KMS-11 (cell line): Measurements from ENCODE around the gene NCOA1.

Source experiments
- H2AFZ ChIP-seq: fragments of 200-600 bp; sonication (generic); 2 replicates; pipeline ENCODE4 v1.6.1; 2016; ENCODE audit warnings: antibody characterized with exemption, mixed run types, low read depth
- H3K27ac ChIP-seq: fragments of 200-600 bp; sonication (generic); 2 replicates; pipeline ENCODE4 v1.6.1; 2016; ENCODE audit warnings: mild to moderate bottlenecking, mixed run types
- H3K27me3 ChIP-seq: fragments of 200-600 bp; sonication (generic); 2 replicates; pipeline ENCODE4 v1.6.1; 2017; ENCODE audit warnings: mild to moderate bottlenecking, low read depth, mixed run types, moderate library complexity; ENCODE audit not compliant: insufficient read depth
- H3K36me3 ChIP-seq: fragments of 200-600 bp; sonication (generic); 2 replicates; pipeline ENCODE4 v1.6.1; 2017; ENCODE audit warnings: mild to moderate bottlenecking, mixed run types; ENCODE audit not compliant: insufficient read depth
- H3K4me1 ChIP-seq: fragments of 200-600 bp; sonication (generic); 2 replicates; pipeline ENCODE4 v1.6.1; 2016; ENCODE audit warnings: mild to moderate bottlenecking, low read depth, mixed run types; ENCODE audit not compliant: poor library complexity, severe bottlenecking
- H3K4me2 ChIP-seq: fragments of 200-600 bp; sonication (generic); 2 replicates; pipeline ENCODE4 v1.7.0; 2016; ENCODE audit warnings: mild to moderate bottlenecking, mixed run types
- H3K4me3 ChIP-seq: fragments of 200-600 bp; sonication (generic); IDR thresholded peaks from 2 replicates; pipeline ENCODE4 v1.6.1; 2017; ENCODE audit warnings: low read depth, low read length, mixed read lengths; ENCODE audit not compliant: insufficient read depth
- H3K79me2 ChIP-seq: fragments of 200-600 bp; sonication (generic); 2 replicates; pipeline ENCODE4 v1.6.1; 2016; ENCODE audit warnings: low read depth, mixed run types; ENCODE audit not compliant: insufficient read depth
- H3K9ac ChIP-seq: fragments of 200-600 bp; sonication (generic); 2 replicates; pipeline ENCODE4 v1.6.1; 2016; ENCODE audit warnings: mild to moderate bottlenecking, mixed run types
- H4K20me1 ChIP-seq: fragments of 200-600 bp; sonication (generic); 2 replicates; pipeline ENCODE4 v1.6.1; 2016; ENCODE audit warnings: mild to moderate bottlenecking, mixed run types; ENCODE audit not compliant: insufficient read depth
- CTCF ChIP-seq: fragments of 200-600 bp; sonication (generic); conservative IDR thresholded peaks from 2 replicates; pipeline ENCODE4 v1.6.1; 2017; ENCODE audit warnings: low read depth, mild to moderate bottlenecking, antibody characterized with exemption, low read length, moderate library complexity, mixed read lengths

Gene NCOA1

GRCh38 chr2:24652265-24653182 lies 161.5 kb downstream of the NCOA1 start:
- no peaks in the 10 kb centered on the region for H3K4me1 ChIP-seq
- H3K36me3 ChIP-seq: no peaks in the 10 kb centered on the region
- no peaks in the 10 kb centered on the region for H3K27me3 ChIP-seq
- H4K20me1 ChIP-seq: no peaks in the 10 kb centered on the region
- TF ChIP-seq CTCF: no peak
- H2AFZ ChIP-seq: no peak overlapping the region
- no peak overlapping the region for H3K9ac ChIP-seq
- no peak overlapping the region for H3K27ac ChIP-seq
- H3K79me2 ChIP-seq: no peaks in the 10 kb centered on the region
- H3K4me2 ChIP-seq: no peak overlapping the region
- no peak overlapping the region for H3K4me3 ChIP-seq

- Histone ChIP-seq H3K36me3 (no peaks in the 10 kb centered on the region), H3K4me2 (no peak overlapping the region)
These were observed 166.8 kb downstream of the NCOA1 start for GRCh38 chr2:24657818-24658217.

GRCh38 chr2:24658531-24659202 lies 167.6 kb downstream of the NCOA1 start:
- Histone ChIP-seq H3K4me1 (no peaks in the 10 kb centered on the region), H3K27me3 (no peaks in the 10 kb centered on the region), H3K4me3 (no peak overlapping the region), H3K79me2 (no peaks in the 10 kb centered on the region), H3K27ac (no peak overlapping the region), H2AFZ (no peak overlapping the region), H3K4me2 (no peak overlapping the region), H3K9ac (no peak overlapping the region), H3K36me3 (no peaks in the 10 kb centered on the region), H4K20me1 (no peaks in the 10 kb centered on the region)
- no peak for TF ChIP-seq CTCF

More at GRCh38 chr2:24657818-24658217, 166.8 kb downstream of the NCOA1 start:
- Histone ChIP-seq H3K9ac (no peak overlapping the region), H2AFZ (no peak overlapping the region), H3K27me3 (no peaks in the 10 kb centered on the region), H4K20me1 (no peaks in the 10 kb centered on the region), H3K27ac (no peak overlapping the region), H3K79me2 (no peaks in the 10 kb centered on the region), H3K4me3 (no peak overlapping the region), H3K4me1 (no peaks in the 10 kb centered on the region)
- no peak for TF ChIP-seq CTCF

GRCh38 chr2:24659862-24660261 lies 168.8 kb downstream of the NCOA1 start:
- TF ChIP-seq CTCF: no peak
- H4K20me1 ChIP-seq: no peaks in the 10 kb centered on the region
- no peak overlapping the region for H3K27ac ChIP-seq

More at GRCh38 chr2:24659862-24660261, 168.8 kb downstream of the NCOA1 start:
- Histone ChIP-seq H3K4me1 (no peaks in the 10 kb centered on the region), H2AFZ (no peak overlapping the region), H3K4me3 (no peak overlapping the region), H3K79me2 (no peaks in the 10 kb centered on the region), H3K4me2 (no peak overlapping the region), H3K9ac (no peak overlapping the region), H3K36me3 (no peaks in the 10 kb centered on the region), H3K27me3 (no peaks in the 10 kb centered on the region)
